HL-60/S4 treated with phorbol 12-myristate 13-acetate at 8.2 ng/mL for 4 days and 3 days (cell line): Measurements from ENCODE around the gene TP53.

ENCODE experiments used
- in situ Hi-C: fragments of 300-500 bp; cut with MboI; formaldehyde crosslinking; loops from 2 replicates; pipeline ENCODE4 v1.15.0; 2022; ENCODE audit warnings: low sequenced_read_pairs

The TP53 gene

DNA sequence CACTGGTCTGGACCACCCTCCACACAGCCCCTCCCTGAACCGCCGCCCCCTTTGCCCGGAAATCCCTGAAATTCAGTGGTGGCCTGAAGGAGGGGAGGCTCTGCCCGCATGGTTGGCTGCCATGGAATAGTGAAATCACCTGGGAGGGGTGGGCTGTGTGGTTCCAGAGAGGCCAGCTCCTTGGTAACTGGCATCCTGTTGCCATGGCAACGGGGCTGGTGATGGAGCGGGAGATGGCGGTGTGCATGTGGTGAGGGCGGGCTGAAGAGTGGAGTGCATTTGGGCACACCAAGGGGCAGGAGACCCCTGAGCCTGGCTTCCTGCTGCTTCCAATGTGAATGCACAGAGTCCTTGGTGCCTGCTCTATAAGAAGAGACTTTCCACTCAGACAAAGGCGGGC, 20.2 kb upstream of the TP53 start:
- in situ Hi-C loops, result no loop called here

DNA sequence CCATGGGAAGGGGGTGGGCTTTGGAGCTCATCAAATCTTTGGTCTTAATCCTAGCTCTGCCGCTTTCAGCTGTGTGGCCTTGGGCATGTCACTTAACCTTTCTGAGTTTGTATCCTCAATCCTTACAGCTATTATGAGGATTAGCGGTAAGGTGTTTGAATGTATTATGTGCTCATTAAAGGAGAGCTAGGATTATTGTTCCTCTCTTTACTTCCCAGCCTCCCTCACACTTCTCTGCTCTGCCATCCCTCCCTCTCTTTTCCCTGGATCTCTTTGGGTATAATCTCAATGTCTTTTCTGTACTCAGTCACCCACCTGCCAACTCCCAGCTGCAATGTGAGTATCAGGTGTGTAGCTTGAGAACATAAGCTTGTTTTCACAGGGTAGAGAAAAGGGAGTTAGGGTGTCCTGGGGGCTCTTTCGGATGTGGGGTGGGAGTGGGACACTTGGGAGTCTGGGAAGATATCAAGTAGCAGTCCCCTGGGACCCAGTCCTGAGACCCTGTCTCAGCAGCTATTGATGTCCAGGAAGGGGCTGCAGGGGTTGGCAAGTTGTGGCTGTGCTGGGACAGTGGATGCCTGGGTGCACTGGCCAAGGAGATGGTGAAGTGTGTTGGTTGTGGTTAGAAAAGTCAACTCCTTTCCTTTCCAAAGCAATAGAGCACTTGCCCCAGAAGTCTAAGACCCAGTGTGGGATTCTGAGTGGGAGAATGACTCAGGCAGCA, 19.5 kb upstream of the TP53 start:
- in situ Hi-C loops, result no loop called here

DNA sequence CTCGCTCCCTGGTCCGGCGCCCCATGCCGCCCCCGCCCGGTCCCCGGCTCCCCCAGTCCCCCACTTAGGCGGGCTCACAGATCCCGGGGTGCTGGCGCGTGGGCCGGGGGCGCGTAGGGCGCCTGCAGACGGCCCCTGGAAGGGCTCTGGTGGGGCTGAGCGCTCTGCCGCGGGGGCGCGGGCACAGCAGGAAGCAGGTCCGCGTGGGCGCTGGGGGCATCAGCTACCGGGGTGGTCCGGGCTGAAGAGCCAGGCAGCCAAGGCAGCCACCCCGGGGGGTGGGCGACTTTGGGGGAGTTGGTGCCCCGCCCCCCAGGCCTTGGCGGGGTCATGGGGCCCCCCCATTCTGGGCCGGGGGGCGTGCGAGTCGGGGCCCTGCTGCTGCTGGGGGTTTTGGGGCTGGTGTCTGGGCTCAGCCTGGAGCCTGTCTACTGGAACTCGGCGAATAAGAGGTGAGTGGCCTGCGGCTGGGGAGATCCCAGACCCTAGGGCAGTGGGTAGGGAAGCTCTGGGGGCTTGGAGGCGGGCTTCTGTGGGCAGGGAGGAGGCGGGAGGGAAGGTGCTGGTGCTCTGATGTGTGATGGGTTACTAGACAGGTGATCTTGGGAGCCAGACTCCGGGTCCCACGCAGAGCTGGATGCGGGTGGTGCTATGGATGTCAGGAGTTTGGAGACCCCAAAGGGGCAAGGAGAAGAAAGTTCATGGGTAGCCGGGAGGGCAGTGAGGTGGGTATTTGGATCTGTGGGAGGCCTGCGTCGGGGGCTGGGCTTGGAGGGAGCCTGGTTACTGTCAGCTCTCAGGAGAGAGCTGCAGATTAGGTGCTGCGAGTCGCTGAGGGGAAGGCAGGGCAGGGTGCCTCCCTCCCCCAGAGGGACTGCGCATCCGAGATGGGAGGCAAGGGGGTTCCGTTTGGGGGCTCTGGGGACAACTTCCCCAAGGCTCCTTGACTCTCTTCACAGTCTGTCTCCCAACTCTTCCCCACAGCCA, 18.3 kb upstream of the TP53 start:
- in situ Hi-C loops, result no loop called here

DNA sequence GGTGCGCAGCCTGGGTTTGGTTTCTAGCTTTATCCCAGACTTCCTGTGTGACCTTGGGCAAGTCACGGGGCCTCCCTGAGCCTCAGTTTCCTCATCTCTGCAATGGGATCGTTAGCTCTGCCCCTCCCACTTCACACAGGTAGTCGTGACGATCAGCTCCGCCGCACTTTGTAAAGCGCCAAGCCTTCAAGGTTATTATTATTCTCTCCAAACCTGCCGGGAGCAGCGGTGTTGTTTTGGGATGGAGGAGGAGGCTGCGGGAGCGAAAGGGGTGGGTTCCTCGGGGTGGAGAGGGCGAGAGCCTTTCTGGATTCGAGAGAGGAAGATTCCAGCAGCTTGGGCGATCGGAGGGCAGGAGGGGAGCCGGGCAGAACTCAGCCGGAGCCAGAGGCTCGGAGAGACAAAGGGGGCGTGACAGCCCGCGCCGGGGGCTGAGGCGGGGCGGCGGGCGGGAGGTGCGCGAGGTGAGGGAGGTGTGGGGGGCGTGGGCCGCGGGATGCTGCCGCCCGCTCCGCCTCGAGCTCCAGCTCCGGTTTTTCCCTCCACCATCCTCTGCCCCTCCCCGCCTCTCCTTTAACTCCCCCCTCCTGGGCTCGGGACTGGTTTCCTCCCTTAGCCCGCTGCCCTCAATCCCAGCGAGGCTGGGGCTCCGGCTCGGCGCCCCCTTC, 17.4 kb upstream of the TP53 start, which contains the start of gene EFNB3:
Gene EFNB3 (plus strand): TSS at position 602 of the 668 bp plus-strand sequence. CDS start 397 bp downstream, outside the sequence.
- in situ Hi-C loops, result no loop called here

DNA sequence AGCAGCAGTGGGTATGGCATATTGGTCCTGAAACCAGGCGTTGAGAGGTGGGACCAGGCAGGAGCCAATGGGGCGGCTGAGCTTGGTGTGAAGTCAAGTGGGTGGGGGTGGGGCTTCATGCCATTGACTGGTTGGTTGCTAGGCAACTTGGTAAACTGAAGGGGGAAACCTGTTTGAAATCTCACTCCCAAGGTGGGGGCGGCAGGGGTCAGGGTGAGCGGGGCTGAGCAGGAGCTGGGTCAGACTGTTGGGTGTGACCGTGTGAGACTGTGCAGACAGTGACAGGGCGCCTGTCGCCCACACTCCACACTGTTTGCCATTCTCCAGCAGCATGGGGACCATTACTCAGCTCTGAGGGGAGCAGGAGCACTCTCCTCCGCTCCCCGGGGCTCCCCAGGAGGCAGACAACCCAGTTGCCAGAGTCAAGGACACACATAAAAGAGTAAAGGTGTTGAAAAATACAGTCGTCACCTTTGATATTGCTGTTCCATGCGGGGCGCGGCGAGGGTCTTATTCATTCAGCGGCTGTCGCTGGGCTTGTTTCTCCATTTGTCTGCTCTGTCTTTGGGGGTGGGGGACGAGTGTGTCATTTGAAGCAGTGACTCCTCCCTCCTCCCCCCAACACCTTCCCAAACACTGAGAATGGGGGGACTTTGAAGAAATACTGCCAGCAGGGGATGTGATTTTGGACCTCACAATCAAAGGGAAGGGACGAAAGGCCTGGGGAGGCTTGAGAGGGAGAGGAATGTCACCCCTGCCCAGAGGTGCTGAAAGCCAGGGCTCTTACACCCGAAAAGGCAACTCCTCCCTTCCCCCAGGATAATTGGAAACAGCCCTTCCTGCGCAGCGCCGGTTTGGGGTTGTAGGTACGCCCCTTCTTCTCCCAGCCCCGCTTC, 16.5 kb upstream of the TP53 start:
- in situ Hi-C loops, result no loop called here

- in situ Hi-C loops, result no loop called here
Observed at GRCh38 chr17:7702776-7703175, 15.5 kb upstream of the TP53 start.

GRCh38 chr17:7701681-7702080, 14.4 kb upstream of the TP53 start:
- in situ Hi-C loops, result no loop called here

DNA sequence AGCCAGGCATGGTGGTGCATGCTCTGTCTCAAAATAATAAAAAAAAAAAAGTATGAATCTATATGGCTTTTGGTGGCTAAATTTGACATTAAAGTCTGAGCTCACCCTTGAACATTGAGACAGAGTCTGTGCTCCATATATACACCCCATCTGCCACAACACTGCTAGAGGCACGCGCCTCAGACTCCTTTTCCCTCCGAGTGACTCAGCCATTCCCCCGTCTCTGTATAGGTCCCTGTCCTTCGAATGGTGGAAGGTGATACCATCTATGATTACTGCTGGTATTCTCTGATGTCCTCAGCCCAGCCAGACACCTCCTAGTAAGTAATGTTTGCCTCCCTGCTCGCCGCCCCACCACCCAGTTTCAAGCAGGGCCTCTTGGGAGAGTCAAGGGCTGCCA, 13.2 kb upstream of the TP53 start:
- in situ Hi-C loops, result no loop called here

DNA sequence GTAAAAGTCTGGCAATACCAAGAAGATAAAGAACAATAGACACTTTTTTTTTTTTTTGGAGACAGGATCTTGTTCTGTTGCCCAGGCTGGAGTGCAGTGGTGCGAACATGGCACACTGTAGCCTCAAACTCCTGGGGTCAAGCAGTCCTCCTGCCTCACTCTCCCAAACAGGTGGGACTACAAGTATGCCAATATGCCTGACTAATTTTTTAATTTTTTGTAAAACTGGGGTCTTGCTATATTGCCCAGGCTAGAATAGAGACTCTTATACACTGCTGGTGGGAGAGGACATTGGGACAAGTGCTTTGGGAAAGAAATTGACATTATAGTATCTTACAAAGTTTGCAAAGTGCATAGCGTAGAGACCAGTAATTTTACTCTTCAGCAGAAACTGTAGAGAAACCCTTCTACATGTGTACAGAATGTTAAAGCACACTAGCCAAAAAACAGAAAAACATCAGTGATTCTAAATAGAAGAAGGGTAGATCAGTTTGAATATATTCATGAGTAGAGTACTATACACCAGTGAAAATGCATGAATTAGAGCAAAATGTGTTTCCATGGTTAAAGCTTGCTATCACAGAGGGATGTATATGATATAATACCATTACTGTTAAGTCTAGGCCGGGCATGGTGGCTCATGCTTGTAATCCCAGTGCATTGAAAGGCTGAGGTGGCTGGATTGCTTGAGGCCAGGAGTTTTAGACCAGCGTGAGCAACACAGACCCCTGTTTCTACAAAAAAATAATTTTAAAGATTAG, 10.7 kb upstream of the TP53 start:
- in situ Hi-C loops, result loop anchor here (25.0 kb wide), 2 partner anchors 111 to 361 kb away; partner anchors contain the start of genes ACAP1, CD68, MPDU1 and NEURL4

GRCh38 chr17:7695586-7695985, 8.3 kb upstream of the TP53 start:
- in situ Hi-C loops, result loop anchor here (25.0 kb wide), 2 partner anchors 108 to 358 kb away; partner anchors contain the start of genes ACAP1, CD68, MPDU1 and NEURL4

- in situ Hi-C loops, result loop anchor here (25.0 kb wide), 2 partner anchors 102 to 352 kb away; partner anchors contain the start of genes ACAP1, CD68, MPDU1 and NEURL4
Observed at GRCh38 chr17:7688808-7689316, 1.6 kb upstream of the TP53 start.

DNA sequence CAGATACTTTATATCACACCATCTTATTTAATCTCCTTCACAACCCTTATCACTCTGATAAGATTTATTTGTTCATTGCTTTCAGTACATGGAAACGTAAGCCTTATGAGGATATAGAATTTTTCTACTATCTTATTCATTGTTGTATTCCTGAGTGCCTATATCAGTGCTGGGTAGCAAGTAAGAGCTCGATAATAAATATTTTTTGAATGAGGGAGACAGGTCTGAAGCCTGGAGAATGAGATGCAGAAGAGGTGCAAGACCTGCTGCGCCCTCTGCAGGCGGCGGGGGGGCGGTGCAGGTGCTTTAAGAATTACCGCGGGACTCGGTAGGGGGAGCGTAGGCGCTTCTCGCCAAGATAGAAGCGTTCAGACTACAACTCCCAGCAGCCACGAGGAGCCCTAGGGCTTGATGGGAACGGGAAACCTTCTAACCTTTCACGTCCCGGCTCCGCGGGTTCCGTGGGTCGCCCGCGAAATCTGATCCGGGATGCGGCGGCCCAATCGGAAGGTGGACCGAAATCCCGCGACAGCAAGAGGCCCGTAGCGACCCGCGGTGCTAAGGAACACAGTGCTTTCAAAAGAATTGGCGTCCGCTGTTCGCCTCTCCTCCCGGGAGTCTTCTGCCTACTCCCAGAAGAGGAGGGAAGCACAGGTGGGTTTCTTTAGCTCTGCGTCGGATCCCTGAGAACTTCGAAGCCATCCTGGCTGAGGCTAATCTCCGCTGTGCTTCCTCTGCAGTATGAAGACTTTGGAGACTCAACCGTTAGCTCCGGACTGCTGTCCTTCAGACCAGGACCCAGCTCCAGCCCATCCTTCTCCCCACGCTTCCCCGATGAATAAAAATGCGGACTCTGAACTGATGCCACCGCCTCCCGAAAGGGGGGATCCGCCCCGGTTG, 868 bp upstream of the TP53 start, which contains the start of gene WRAP53:
Gene WRAP53 (plus strand): TSS at position 570 of the 900 bp plus-strand sequence. CDS start 172 bp downstream, at position 742.
- in situ Hi-C loops, result loop anchor here (25.0 kb wide), 2 partner anchors 101 to 351 kb away; partner anchors contain the start of genes ACAP1, CD68, MPDU1 and NEURL4

GRCh38 chr17:7686222-7687071, 843 bp downstream of the TP53 start:
- in situ Hi-C loops, result loop anchor here (25.0 kb wide), 2 partner anchors 99 to 349 kb away; partner anchors contain the start of genes ACAP1, CD68, MPDU1 and NEURL4

DNA sequence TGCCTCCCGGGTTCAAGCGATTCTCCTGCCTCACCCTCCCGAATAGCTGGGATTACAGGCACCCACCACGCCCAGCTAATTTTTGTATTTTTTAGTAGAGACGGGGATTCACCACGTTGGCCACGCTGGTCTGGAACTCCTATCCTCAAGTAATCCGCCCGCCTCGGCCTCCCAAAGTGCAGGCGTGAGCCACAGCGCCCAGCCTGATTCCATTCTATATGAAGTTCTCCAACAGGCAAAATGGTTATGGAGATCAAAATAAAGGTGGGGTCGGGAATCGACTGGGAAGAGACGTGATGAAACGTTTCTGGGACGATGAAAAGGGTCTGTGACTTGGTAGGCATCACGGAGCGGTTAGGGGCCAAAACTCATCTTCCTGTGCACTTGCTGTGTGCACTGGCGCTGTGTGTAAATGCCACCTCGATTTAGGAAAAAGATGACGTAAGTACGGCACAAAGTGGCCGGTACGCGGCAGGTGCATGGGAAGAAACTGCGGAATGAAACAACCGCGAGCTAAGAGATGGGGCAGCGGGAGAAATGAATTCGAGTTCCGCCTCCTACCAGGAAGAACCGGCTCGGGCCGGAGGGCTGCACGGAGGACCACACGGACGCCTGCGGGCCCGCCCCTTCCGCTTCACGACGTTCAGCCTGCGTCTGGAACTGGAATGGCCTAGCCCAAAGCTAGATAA, 1.6 kb downstream of the TP53 start:
- in situ Hi-C loops, result loop anchor here (25.0 kb wide), 2 partner anchors 98 to 348 kb away; partner anchors contain the start of genes ACAP1, CD68, MPDU1 and NEURL4

- in situ Hi-C loops, result loop anchor here (25.0 kb wide), 2 partner anchors 98 to 348 kb away; partner anchors contain the start of genes ACAP1, CD68, MPDU1 and NEURL4
Observed at GRCh38 chr17:7684851-7685532, 2.3 kb downstream of the TP53 start.
